ENCODE data around the gene FTO.

The FTO gene

GRCh38 chr16:54098247-54098646, 394.3 kb downstream of the FTO start:
- TF ChIP-seq, protein P1, sequence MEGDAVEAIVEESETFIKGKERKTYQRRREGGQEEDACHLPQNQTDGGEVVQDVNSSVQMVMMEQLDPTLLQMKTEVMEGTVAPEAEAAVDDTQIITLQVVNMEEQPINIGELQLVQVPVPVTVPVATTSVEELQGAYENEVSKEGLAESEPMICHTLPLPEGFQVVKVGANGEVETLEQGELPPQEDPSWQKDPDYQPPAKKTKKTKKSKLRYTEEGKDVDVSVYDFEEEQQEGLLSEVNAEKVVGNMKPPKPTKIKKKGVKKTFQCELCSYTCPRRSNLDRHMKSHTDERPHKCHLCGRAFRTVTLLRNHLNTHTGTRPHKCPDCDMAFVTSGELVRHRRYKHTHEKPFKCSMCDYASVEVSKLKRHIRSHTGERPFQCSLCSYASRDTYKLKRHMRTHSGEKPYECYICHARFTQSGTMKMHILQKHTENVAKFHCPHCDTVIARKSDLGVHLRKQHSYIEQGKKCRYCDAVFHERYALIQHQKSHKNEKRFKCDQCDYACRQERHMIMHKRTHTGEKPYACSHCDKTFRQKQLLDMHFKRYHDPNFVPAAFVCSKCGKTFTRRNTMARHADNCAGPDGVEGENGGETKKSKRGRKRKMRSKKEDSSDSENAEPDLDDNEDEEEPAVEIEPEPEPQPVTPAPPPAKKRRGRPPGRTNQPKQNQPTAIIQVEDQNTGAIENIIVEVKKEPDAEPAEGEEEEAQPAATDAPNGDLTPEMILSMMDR (IDR thresholded peaks at IDR 0.05; ENCODE audit: control insufficient read depth, insufficient read depth, low read depth, low read length, missing control alignments) = no peak
- DNase-seq (ENCODE audit: low read depth) = no peak
- H3K4me3 ChIP-seq (ENCODE audit: control insufficient read depth, low read depth, low read length) = no peak overlapping the region

DNA sequence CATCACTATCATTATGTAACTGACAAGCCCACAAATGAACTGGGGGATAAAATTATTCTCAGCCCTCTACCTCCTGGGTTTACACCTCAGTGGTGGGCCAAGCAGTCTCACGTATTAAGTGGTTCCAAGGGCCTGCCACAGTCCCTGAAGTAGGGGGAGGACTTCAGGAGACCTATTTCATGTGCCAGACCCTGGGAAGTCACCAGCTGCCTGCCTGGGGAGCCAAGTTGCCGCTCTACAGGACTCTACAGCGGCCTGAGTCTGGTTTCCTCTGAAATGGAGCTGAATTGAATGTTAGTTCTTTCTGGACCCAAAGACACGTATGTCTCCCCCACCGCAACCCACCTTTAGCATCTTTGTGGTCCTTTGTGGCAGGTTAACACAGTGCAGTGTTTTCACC, 395.7 kb downstream of the FTO start:
- no peak for DNase-seq (ENCODE audit: low read depth)
- no peak overlapping the region for H3K4me3 ChIP-seq (ENCODE audit: control insufficient read depth, low read depth, low read length)
- TF ChIP-seq, protein P1 (IDR thresholded peaks at IDR 0.05; ENCODE audit: control insufficient read depth, insufficient read depth, low read depth, low read length, missing control alignments) = no peak

GRCh38 chr16:54102888-54103866, 399.2 kb downstream of the FTO start:
- DNase-seq (ENCODE audit: low read depth) = no peak

GRCh38 chr16:54106057-54106456, 402.1 kb downstream of the FTO start:
- no peak overlapping the region for H3K4me3 ChIP-seq (ENCODE audit: control insufficient read depth, low read depth, low read length)
- TF ChIP-seq, protein P1 (IDR thresholded peaks at IDR 0.05; ENCODE audit: control insufficient read depth, insufficient read depth, low read depth, low read length, missing control alignments) = no peak
- no peak for DNase-seq (ENCODE audit: low read depth)

More at GRCh38 chr16:54102888-54103866, 399.2 kb downstream of the FTO start:
- TF ChIP-seq, protein P1 (IDR thresholded peaks at IDR 0.05; ENCODE audit: control insufficient read depth, insufficient read depth, low read depth, low read length, missing control alignments) = no peak
- H3K4me3 ChIP-seq (ENCODE audit: control insufficient read depth, low read depth, low read length) = no peak overlapping the region

- H3K4me3 ChIP-seq (ENCODE audit: control insufficient read depth, low read depth, low read length) = no peak overlapping the region
- TF ChIP-seq, protein P1 (IDR thresholded peaks at IDR 0.05; ENCODE audit: control insufficient read depth, insufficient read depth, low read depth, low read length, missing control alignments) = no peak
- no peak for DNase-seq (ENCODE audit: low read depth)
These were observed 403.7 kb downstream of the FTO start for GRCh38 chr16:54107583-54108202.

DNA sequence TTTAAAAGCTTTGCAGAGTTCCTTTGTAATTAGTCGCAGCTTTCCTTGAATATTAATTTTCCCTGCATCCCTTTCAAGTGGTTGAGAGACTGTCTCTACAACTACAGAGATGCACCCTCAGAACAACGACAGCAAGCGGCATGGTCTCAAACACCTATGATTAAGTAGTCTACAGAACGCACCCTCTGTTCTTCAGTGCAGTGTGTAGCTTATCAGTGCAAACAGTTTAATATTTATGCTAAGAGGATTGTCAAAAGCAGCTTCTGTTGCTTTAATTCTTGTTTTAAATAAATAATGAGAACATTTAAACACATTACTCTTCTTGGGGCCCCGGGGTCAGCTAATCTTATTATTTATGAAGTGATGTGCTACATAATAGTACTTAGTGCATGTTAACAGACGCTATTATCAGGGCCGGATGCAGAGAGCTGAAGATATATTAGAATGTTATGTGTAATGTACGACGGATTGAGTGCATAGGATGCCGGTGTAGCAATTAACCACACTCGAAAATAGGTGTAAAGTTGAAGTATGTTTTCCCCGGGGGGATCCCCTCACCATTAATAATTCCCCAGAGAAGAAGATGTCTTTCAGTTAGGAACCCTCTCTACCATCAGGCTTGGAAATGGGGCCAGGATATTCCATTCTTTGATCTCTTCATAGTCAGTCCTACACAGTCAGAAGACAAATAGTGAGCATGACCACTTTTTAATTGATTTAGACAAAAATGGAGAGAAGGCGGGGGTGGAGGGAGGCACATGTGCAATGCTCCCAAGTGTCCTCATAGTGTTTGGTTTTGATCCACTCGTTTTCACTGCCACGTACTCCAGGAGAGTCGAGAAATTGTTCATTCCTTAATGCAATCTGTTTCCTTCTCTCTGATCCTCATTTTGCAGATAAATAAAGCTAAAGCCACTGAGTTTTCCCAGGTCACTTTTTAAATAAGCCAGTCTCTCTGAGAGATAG, 406.3 kb downstream of the FTO start:
- H3K4me3 ChIP-seq (ENCODE audit: control insufficient read depth, low read depth, low read length) = no peak overlapping the region
- DNase-seq (ENCODE audit: low read depth) = no peak
- TF ChIP-seq, protein P1 (IDR thresholded peaks at IDR 0.05; ENCODE audit: control insufficient read depth, insufficient read depth, low read depth, low read length, missing control alignments) = no peak

Data from AG09309 (cell line).